HG03135 (cell line): ENCODE results near the gene NEURL4.
"Not testable (repeated sequence)": the region's sequence is repeated elsewhere in the genome, so short reads cannot be mapped to it uniquely, and the experiment has no call there.

Source experiments
- ATAC-seq: cut with Tn5 transposase; IDR thresholded peaks from one replicate; pipeline ENCODE4 v1.9.1; 2021; ENCODE audit warnings: mild to moderate bottlenecking, moderate library complexity; ENCODE audit not compliant: unreplicated experiment

Gene NEURL4

DNA sequence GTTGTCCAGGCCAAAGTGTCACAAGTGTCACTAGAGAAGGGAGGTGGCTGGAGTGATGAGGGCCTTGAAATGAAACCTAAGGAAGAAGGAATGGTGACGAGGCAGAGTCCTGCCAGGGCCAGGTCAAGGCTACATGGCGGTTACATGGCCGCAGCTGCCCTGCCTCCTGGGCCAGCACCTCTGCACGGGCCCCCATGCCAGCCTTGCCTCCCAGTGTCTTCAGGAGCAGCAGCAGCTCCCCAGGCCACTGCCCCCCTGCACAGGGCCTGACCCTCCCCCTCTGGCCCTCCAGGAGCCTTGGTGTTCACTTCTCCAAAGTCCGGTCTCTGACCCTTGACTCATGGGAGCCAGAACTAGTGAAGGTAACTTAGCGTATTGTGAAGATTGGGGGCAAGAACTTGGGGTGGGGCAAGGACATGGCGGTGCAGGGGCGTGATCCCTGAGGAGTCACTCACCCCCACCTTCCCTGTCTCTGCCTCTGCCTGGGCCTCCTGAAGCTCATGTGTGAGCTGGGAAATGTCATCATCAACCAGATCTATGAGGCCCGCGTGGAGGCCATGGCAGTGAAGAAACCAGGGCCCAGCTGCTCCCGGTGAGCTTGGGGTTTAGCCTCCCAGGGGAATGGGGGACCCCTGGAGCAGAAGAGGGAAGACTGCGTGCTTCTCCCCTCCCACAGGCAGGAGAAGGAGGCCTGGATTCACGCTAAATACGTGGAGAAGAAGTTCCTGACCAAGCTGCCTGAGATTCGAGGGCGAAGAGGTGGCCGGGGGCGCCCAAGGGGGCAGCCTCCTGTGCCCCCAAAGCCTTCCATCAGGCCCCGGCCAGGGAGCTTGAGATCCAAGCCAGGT is 18.7 kb upstream of the NEURL4 start:
- no peak for ATAC-seq

DNA sequence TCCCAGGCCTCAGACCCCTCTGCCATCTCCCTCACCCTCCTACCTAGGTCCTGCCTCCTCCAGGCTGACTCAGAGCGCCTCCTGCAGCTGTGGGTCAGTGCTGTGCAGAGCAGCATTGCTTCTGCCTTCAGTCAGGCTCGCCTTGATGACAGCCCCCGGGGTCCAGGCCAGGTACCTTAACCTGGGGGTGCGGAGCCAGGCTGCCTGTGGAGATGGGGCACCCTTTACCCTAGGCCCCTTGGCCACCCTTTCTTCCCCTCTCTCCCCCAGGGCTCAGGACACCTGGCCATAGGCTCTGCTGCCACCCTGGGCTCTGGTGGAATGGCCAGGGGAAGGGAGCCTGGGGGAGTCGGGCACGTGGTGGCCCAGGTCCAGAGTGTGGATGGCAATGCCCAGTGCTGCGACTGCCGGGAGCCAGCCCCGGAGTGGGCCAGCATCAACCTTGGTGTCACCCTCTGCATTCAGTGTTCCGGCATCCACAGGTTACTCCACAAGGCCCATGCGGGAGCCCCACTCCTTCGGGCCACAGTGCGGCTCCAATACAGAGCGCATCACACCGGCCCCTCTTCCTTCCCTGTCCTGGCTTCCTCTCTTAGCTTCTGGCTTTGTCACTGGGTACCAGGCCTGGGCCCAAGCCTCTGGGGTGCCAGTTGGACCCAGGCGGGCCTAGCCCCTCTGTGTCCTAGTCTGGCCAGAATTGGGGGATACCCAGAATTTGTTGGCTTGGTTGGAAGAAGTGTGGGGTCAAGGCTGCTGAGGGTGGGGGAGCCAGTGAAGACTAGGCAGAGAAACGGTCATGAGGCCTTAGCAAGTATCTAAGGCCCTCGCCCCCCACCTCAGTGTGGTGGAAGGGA is 17.9 kb upstream of the NEURL4 start:
- no peak for ATAC-seq

DNA sequence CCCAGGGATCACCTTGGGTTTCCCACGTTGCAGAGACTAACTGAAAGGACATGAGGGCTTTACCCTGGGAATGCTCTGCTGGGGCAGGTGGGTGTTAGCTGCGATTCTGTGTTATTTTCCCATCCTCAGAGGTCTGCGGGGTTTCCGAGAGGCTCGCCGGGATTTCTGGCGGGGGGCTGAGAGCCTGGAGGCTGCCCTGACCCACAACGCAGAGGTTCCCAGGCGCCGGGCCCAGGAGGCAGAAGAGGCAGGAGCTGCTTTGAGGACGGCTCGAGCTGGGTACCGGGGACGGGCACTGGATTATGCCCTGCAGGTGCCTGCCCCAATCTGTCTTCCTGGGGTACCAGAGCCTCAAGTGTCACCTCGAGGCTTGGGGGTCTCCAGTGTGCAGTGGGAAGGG is 14.1 kb upstream of the NEURL4 start:
- ATAC-seq, result no peak

DNA sequence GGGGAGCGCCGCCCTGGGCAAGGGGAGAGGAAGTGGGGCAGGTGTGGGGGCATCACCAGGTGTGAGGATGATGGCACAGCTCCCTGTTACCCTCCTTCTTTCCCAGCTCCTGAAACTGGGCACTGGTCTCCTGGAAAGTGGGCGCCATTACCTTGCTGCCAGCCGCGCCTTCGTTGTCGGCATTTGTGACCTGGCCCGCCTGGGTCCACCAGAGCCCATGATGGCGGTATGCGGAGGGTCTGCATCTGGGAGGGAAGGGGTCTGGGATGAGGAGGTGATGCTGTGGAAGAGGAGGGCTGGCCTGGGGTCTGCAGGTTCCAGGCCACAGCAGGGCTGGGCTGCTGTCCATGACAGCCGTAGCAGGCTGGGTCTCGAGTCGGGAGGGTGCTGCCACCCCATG is 12.7 kb upstream of the NEURL4 start:
- no peak for ATAC-seq

DNA sequence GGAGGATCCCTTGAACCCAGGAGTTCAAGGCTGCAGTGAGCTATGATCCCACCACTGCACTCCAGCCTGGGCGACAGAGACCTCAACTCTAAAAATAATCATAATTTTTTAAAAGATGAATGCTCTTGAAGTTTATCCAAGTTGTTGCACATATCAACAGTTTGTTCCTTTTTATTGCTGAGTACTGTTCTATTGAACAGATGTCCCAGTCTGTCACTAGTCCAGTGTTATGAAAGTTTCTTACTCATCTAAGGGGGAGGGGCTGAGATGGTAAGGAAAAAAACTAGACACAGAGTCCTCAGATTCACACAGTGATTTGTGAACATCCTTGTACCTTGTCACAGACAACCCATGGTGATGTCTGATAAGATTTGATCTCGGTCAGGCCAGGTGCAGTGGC is 11.0 kb upstream of the NEURL4 start:
- ATAC-seq, result no peak

DNA sequence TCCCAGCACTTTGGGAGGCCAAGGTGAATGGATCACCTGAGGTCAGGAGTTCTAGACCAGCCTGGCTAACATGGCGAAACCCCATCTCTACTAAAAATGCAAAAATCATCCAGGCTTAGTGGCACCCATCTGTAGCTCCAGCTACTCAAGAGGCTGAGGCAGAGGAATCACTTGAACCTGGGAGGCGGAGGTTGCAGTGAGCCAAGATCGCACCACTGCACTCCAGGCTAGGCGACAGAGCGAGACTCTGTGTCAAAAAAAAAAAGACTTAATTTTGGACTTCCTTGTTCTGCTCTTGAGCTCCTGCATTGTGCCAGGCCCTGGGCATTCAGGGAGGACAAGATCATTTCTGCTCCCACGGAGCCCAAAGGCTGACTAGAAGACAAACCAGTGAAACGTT is 8.5 kb upstream of the NEURL4 start:
- ATAC-seq, result not testable (repeated sequence)

DNA sequence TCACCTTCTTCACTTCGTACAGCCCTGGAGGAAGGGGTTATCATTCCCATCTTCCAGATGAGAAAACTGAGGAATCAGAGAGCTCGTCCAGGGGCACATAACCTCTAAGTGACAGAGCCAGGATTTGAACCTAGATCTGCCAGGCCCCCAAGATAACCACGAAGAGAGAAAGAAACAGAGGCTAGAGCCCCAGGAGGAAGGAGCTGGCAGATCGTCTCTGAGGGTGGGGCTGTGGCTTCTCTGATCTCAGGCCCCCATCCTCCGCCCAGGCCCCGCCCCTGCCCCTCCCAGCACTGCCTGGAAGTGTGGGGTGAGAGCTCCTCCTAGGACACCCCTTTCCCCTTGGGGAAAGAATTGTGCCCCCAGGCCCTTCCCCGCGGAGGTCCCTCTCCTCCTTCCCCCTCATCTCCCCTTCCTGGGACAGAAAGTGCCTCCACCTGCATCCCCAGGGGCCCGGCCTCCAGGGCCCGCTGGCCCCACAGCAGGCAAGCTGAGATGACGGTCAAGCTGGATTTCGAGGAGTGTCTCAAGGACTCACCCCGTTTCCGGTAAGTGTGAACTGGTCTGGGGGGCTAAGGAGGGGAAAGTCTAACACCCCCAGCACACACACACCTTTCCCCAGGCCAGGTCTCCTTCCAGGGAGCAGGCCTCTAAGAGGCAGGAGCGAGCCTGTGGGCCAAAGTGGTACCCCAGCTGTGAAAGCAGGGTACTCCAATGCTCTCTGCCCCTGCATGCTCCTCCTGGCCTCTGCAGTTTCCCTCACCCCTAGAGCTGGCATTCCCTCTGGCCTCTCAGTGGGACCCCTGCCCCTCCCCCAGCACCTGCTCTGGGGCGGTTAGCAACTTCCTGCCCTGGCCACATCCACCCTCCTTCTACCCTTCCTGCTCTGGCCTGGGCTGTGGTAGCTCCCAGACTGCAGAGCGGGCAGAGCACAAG is 7.4 kb upstream of the NEURL4 start, which contains the start of gene ACAP1:
Gene ACAP1, plus strand, starts transcription at position 290 of the 936 bp plus-strand sequence. Its CDS starts 206 bp downstream, at position 496.
- ATAC-seq, result no peak

DNA sequence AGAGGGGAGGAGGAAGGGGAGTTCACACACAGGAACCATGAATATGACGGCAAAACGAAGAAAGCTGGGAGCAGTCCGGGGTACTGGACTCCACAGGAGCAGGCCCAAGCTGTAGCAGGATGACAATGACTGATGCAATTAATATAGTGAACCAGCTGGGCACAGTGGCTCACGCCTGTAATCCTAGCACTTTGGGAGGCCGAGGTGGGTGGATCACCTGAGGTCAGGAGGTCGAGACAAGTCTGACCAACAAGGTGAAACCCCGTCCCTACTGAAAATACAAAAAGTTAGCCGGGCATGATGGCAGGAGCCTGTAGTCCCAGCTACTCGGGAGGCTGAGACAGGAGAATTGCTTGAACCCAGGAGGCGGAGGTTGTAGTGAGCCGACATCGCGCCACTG is 6.6 kb upstream of the NEURL4 start:
- not testable (repeated sequence) for ATAC-seq

DNA sequence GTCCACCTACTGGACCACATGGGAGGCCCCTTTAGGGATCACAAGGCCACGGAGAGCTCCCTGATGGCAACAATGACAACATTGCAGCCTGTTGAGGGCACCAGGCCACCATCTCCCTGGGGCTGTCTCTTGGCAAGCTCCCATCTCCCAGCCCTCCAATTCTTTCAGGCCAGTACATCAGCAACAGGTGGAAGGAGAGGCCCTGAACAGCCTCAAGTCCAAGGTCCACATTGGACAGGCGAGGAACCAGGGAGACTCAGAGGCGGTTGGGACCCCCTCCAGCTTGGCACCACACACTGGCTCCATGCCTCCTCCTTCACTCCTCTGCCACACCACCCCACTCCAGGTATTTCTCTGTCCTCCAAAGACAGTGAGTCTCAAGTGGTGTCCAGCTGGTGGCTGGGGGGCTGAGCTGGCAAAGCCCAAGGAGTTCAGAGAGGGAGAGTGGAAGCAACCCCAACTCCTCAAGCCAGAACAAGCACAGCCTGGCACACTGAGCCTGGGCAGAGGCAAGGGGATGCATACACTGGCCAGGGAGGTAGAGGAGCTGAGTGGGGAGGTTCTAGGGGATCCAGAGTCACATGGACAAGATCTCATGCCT is 5.9 kb upstream of the NEURL4 start:
- no peak for ATAC-seq

DNA sequence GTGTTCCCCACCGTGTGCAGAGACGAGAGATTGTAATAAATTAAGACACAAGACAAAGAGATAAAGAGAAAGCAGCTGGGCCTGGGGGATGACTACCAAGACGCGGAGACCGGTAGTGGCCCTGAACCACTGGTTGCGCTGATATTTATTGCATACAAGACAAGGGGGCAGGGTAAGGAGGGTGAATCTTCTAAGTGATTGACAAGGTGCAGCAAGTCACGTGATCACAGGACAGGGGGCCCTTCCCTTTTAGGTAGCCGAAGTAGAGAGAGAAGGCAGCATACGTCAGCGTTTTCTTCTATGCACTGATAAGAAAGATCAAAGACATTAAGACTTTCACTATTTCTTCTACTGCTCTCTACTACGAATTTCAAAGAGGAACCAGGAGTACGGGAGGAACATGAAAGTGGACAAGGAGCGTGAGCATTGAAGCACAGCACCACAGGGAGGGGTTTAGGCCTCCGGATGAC is 3.5 kb upstream of the NEURL4 start:
- not testable (repeated sequence) for ATAC-seq

DNA sequence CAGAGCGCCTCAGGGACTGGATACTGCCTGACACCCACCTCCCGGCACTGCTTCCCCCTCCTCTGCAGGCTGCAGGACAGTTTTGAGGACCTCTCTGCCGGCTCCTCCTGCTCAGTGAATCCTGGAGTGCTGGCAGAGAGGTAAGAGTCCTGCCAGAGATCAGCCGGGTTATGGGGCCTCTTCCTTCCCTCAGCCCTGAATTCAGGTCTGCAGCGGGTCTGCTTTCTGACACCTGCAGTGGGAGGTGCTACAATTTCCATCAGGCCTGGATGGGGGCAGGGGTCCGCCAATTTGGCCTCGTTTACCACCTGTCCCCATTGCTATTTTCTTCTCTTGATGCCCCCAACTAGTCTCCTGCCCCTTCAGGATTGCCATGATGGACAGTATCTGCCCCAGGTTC is 3.0 kb upstream of the NEURL4 start:
- no peak for ATAC-seq

DNA sequence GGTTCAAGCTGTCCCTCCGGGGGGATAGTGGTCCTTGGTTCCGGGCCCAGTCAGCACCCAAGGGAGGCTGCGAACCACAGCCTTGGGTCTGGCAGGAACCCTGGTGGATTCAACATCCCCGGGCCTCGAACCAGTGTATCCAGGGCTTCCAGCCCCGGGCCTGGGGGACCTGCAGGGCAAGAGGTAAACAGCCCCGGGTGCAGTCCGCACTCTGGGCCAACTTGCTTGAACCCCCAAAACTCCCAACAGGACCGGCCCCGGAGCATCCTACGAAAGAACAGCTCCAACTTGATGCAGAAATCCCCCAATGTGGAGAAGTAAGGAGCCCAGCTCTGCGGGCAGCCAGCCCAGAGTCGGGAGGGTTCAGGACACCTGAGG is 1.5 kb upstream of the NEURL4 start:
- no peak for ATAC-seq

DNA sequence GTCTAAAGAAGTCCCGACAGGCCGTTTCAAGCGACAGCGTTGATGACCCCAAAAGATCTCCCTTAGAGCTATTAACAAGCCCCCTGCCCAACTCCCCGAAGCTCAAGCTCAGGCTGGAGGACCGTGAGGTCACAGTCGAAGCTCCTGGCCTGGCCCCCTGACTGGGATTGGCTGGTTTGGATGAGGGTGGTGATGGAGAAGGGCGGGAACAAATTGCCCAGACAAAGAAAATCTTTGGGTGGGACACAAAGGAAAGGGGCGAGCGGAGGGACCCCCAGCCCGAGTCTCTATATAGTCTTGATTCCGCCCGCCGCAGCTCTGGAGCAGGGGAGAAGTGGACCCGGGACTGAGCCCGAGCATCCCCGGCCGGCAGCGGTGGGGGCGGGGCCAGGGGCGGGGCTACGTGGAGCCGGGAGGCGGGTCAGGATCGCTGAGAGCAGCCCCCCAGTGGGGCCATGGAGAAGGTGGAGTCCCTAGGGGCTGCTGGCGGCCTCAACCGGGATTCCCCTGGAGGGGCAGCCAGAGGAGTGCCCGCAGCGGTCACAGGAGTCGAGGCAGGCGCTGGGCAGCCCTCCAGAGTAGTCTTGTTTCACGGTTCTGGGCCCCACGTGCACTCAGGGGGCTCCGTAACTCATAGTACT is 982 bp upstream of the NEURL4 start:
- ATAC-seq, result peak; percentile 43

DNA sequence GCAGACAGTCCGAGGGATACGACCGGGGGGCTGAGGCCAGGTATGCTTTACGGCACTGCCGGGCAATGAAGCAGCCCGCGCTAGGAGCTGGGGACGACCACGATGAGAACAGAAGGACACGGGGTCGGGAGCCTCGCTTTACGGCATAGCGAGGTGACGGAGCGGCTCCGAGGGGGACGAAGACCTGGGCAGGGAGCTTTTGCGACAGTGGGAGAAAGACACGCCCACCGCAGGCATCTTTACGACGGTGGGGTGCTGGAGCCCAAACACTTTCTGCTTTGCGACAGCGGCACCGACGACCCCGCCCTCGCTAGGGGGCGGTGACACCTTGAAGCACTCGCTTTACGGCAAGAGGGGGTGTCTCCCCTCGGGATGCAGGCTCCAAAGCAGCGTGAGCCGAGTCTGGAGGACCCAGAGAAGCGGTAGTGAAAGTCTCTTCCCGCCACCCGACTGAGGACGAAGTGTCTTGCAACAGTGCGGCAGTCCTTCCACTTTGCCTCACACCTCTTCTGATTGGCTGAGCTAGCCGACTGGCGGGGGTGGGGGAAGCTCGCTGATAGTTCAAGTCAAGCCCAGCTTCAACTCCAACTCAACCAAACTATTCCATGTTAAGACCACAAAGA is 350 bp upstream of the NEURL4 start:
- peak; percentile 55 for ATAC-seq

DNA sequence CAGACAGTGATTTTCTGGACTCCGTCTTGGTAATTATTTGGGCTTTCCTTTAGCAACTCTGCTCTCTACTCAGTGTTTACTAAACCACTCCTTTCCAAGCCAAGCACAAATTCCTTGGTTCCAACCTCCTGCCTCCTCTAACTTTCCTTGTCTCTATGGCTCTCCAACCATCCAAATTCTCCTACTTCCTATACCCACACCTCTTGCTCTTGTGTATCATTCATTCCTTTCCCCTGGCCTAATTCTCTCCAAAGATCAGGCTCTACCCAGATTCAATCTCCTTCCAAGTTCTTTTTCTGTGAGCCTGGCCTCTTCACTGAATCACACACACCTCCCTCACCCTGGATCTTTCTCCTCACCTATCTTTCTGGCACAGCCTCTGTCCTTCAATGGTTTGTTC is 1.1 kb downstream of the NEURL4 start:
- no peak for ATAC-seq

DNA sequence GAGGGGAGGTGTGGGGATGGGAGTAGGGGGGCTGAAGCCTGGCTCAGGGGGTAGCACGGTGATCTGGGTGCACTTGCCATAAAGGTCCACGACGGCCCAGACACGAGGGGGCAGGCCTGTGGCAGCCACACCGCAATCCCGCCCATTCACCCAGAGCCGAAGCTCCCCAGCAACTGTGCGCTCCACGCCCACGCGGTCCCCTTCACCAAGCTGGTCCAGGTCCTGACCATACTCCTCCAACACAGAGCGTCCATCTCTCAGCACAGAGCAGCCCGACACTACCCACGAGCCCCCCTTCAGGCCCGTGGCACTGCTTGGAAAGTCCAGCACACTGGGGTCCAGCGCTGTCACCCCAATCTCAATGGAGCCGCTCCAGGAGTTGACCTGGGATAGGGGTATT is 1.6 kb downstream of the NEURL4 start:
- ATAC-seq, result no peak

DNA sequence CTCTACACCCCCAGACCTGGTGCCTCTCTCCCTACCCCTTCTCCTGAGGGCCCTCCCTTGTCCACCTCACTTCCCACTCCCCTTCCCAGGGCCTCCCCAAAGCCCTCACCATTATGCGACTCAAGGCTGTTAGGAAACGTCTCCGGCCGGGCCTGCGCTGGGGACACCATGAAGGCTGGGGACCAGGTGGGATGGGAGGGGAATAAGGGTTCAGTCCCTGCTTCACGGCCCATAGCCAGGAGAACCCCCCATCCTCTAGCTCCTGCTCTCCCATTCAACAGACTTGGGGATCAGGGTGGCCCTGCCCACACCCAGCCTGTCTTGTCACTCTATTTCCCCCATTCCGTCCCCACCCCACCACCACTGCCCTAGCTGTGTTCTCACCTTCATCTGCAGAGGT is 2.1 kb downstream of the NEURL4 start:
- no peak for ATAC-seq

DNA sequence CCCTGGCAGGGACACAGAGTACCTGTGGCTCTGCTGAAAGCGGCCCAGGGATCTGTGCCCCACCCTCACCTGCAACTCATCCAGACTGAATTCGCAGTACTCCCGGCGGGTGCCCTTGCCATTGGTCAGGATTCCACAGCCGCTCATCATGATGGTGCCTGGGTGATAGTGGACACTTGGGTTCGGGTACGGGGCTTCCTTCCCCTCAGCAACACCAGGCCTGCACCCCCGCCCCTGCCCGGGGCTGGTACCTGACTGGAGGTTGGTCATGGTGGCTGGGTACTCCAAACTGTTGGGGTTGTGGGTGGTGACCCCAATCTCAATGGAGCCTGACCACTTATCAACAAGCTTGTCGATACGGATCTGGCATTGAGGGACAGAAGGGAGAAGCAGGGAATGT is 2.9 kb downstream of the NEURL4 start:
- ATAC-seq, result no peak

DNA sequence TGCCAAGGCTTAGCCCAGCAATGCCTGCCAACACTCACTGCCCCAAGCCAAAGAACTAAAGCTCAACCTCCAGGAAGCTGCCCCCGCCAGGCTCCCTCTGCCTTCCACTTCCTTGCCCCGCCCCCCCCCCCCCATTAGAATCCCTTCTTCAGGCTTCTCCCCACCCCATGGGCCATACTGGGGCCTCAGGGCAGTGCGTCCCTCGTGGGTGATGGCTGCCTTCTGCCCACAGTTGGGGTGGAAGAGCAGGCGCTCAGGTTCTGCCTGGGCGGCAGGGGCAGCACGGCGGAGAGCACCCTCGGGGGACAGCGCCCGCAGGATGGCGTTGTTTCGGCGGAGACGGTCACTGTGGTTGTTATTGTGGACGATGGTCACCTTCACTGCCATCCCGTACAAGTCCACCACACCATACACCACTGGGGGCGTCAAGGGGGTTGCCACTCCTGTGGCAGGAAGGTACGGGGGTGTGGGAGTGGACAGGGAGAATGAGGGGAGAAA is 4.1 kb downstream of the NEURL4 start:
- no peak for ATAC-seq
